Breast epithelium (tissue), 3 donors: ENCODE measurements around the gene SYNE2.
"Not testable (repeated sequence)": the region's sequence is repeated elsewhere in the genome, so short reads cannot be mapped to it uniquely, and the experiment has no call there.

ENCODE experiments used
- POLR2A ChIP-seq: fragments of 450-650 bp; IDR thresholded peaks from one replicate; pipeline ENCODE4 v1.6.1; 2016; ENCODE audit warnings: antibody characterized with exemption, mild to moderate bottlenecking, moderate library complexity
- POLR2AphosphoS5 ChIP-seq, 3 donors: sonication (generic); formaldehyde crosslinking; IDR thresholded peaks; one replicate each; pipeline ENCODE4 v1.6.1; 2017; ENCODE audit warnings: antibody characterized with exemption in 3 of 3
- TF ChIP-seq, protein P1 (sequence below), 3 donors: fragments of 450-650 bp; IDR thresholded peaks; one replicate each; pipeline ENCODE4 v1.5.1; 2016 to 2017; ENCODE audit warnings: antibody characterized with exemption in 3 of 3, mild to moderate bottlenecking in 3 of 3, moderate library complexity in 3 of 3

DNA sequence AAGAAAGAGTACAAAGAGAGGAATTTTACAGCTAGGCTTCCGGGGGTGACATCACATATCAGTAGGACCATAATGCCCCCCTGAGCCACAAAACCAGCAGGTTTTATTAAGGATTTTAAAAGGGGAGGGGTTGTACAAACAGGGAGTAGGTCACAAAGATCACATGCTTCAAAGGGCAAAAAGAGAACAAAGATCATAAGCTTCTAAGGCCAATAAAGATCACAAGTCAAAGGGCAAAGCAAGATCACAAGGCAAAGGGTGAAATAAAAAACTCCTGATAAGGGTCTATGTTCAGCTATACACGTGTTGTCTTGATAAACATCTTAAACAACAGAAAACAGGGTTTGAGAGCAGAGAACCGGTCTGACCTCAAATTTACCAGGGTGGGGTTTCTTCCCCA lies 41.1 kb upstream of the SYNE2 start:
- TF ChIP-seq, protein P1, sequence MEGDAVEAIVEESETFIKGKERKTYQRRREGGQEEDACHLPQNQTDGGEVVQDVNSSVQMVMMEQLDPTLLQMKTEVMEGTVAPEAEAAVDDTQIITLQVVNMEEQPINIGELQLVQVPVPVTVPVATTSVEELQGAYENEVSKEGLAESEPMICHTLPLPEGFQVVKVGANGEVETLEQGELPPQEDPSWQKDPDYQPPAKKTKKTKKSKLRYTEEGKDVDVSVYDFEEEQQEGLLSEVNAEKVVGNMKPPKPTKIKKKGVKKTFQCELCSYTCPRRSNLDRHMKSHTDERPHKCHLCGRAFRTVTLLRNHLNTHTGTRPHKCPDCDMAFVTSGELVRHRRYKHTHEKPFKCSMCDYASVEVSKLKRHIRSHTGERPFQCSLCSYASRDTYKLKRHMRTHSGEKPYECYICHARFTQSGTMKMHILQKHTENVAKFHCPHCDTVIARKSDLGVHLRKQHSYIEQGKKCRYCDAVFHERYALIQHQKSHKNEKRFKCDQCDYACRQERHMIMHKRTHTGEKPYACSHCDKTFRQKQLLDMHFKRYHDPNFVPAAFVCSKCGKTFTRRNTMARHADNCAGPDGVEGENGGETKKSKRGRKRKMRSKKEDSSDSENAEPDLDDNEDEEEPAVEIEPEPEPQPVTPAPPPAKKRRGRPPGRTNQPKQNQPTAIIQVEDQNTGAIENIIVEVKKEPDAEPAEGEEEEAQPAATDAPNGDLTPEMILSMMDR (IDR thresholded peaks at IDR 0.05) = not testable (repeated sequence)
- TF ChIP-seq POLR2AphosphoS5 (IDR thresholded peaks at IDR 0.05); POLR2A: not testable (repeated sequence)
